Epithelial cell of prostate (primary cell): ENCODE data around the gene TMEM63A.
A peak's percentile ranks its signal among the peaks of the same experiment; 100 is the strongest.
"Not testable (repeated sequence)": the region's sequence is repeated elsewhere in the genome, so short reads cannot be mapped to it uniquely, and the experiment has no call there.

Experiments
- DNase-seq: peaks from one replicate; pipeline ENCODE4 v3.0.0-alpha.2; 2011; ENCODE audit warnings: low read depth, low spot score
- H3K27ac ChIP-seq: fragments of 450-650 bp; 2 replicates; pipeline ENCODE4 v1.5.1; 2017; ENCODE audit warnings: mild to moderate bottlenecking

TMEM63A gene

GRCh38 chr1:225881959-225882693 lies at the start of gene TMEM63A:
TSS of gene TMEM63A (minus strand) at chr1:225882380. CDS start at chr1:225877580, 4,800 bp downstream.
- DNase-seq, result no peak
- peak within 1 kb of the TSS; percentile 79 for H3K27ac ChIP-seq

- no peak for DNase-seq
- no peak overlapping the region for H3K27ac ChIP-seq
Measured at GRCh38 chr1:225931270-225932136, 49.3 kb upstream of the TMEM63A start.

- H3K27ac ChIP-seq, result no peak overlapping the region
- no peak for DNase-seq
Measured at GRCh38 chr1:225930566-225930965, 48.4 kb upstream of the TMEM63A start.

- not testable (repeated sequence) for DNase-seq
Measured at GRCh38 chr1:225929462-225929861, 47.3 kb upstream of the TMEM63A start.

GRCh38 chr1:225928186-225929175 lies 46.3 kb upstream of the TMEM63A start:
- H3K27ac ChIP-seq, result no peak overlapping the region
- no peak for DNase-seq

More at GRCh38 chr1:225929462-225929861, 47.3 kb upstream of the TMEM63A start:
- H3K27ac ChIP-seq, result not testable (repeated sequence)

GRCh38 chr1:225926551-225927113 lies 44.5 kb upstream of the TMEM63A start:
- no peak for DNase-seq

GRCh38 chr1:225923692-225924555 lies 41.7 kb upstream of the TMEM63A start, which contains the start of gene PYCR2:
TSS of gene PYCR2 (minus strand) at chr1:225924250. CDS start at chr1:225924110, 140 bp downstream.
- H3K27ac ChIP-seq, result peak within 1 kb of the TSS; percentile 91
- peak; percentile 63 for DNase-seq

More at GRCh38 chr1:225926551-225927113, 44.5 kb upstream of the TMEM63A start:
- H3K27ac ChIP-seq, result no peak overlapping the region

- H3K27ac ChIP-seq, result peak overlapping the region; percentile 91
- no peak for DNase-seq
Measured at GRCh38 chr1:225923381-225923691, 41.2 kb upstream of the TMEM63A start.

GRCh38 chr1:225921734-225922709 lies 39.8 kb upstream of the TMEM63A start:
- DNase-seq, result peak; percentile 96
- peak overlapping the region; percentile 91 for H3K27ac ChIP-seq

- peak overlapping the region; percentile 68 for H3K27ac ChIP-seq
- peak; percentile 81 for DNase-seq
Measured at GRCh38 chr1:225919906-225920305, 37.7 kb upstream of the TMEM63A start.

- no peak overlapping the region for H3K27ac ChIP-seq
- DNase-seq, result no peak
Measured at GRCh38 chr1:225918280-225918679, 36.1 kb upstream of the TMEM63A start.

- peak; percentile 98 for DNase-seq
- peak overlapping the region; percentile 16 for H3K27ac ChIP-seq
Measured at GRCh38 chr1:225917536-225917935, 35.4 kb upstream of the TMEM63A start.

GRCh38 chr1:225917101-225917500 lies 34.9 kb upstream of the TMEM63A start:
- H3K27ac ChIP-seq, result peak overlapping the region; percentile 16
- DNase-seq, result no peak

- no peak for DNase-seq
- H3K27ac ChIP-seq, result peak overlapping the region; percentile 3
Measured at GRCh38 chr1:225915538-225915991, 33.4 kb upstream of the TMEM63A start.

GRCh38 chr1:225914947-225915346 lies 32.8 kb upstream of the TMEM63A start:
- H3K27ac ChIP-seq, result no peak overlapping the region

GRCh38 chr1:225914391-225914790 lies 32.2 kb upstream of the TMEM63A start:
- H3K27ac ChIP-seq, result no peak overlapping the region
- DNase-seq, result no peak

More at GRCh38 chr1:225914947-225915346, 32.8 kb upstream of the TMEM63A start:
- no peak for DNase-seq
